Stimulated activated CD4-positive, alpha-beta T cell treated with anti-CD3 and anti-CD28 coated beads, Interleukin-2, amount 100 ng/mL, for 48 hours (primary cell): ENCODE results near the gene GNB1.

Experiments
- DNase-seq, 2 donors: peaks; one replicate each; pipeline ENCODE4 v3.0.0-alpha.2; 2020

GNB1 gene

GRCh38 chr1:1922956-1923833 is 32.3 kb upstream of the GNB1 start:
- no peak for DNase-seq

DNA sequence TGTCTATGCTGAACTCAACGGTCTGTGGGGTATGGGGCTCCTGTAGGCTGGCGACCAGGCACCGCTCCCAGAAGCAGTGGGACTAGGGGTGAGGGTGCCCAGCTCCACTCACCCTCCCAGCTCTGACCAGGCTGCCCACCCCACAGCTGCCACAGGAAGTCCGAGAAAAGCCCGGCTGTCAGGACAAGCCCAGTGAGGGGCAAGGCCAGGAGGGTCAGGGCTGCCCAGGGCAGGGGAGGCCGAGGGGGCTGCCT is 31.7 kb upstream of the GNB1 start:
- DNase-seq = no peak

GRCh38 chr1:1921901-1922701 is 31.2 kb upstream of the GNB1 start:
- no peak for DNase-seq

- no peak for DNase-seq
Observed at GRCh38 chr1:1921459-1921862, 30.6 kb upstream of the GNB1 start.

DNA sequence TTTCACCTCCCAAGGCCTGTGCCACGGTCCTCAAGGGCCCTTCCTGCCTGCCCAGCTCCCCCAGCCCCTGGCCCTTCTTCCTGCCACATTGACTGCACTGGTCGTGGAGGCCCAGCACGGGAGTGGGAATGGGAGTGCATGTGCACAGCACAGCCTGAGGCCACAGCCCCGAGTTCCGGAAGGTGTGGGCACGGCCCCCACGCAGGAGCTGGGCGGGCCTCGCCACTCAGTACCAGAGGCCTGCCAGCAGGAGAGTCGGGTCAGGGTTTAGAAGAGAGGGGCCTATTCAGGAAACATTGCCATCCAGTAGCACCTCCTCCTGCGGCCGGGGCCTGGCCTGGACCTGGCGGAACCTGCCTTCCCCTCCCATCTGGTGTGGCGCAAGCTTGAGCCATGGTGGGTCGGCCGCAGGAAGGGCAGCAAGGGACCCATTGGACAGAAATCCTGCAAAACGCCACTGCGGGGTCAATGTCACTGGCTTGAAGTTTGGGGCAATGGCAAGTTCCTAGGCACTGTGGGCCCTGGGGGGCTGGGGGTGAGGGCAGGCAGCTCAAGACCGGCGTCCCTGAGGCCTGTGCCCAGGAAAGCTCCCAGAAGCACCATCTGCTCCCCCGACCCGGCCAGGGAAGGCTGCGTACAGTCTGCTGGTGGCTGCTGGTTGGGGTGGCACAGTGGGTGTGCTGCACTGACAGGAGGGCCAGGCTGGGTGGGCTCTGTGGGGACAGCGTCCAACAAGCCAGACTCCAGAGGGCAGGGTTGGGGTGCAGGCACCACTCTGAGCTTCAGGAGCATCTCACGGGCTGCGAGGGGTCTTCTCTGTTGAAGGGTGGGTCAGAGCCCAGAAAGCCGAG is 29.9 kb upstream of the GNB1 start:
- DNase-seq = no peak

DNA sequence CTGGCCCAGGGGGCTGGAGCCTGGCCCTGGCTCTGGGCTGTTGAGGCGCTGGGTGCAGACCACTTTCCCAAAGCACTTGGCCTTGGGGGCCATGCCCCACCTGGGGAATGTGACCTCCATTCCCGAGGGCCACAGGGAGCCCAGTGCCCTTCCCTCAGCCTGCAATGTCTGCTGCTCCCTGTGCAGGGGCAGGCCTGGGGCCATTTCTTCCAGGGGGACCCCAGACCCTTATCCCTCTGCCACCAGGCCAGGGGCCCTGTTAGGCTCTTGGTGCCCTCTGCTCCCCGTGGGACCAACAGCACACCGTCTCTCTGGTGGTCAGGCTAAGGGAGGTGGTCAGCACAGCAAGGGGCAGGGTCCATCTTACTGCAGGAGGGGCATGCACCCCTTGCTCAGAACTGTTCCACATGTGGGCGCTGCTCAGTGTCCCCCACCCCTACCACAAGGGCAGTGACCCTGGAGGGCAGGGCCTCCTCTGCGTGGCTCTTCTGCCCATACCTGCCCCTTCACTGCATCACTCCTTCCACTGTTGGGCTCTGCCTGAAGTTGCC is 29.2 kb upstream of the GNB1 start:
- DNase-seq = no peak

GRCh38 chr1:1919304-1920056 is 28.6 kb upstream of the GNB1 start:
- DNase-seq = peak; percentile 98 to 99

GRCh38 chr1:1918901-1919303 is 28.0 kb upstream of the GNB1 start, which contains the start of gene TMEM52:
Gene TMEM52, minus strand, starts transcription at chr1:1919279. Its CDS starts 14 bp downstream, at chr1:1919265.
- DNase-seq = no peak

DNA sequence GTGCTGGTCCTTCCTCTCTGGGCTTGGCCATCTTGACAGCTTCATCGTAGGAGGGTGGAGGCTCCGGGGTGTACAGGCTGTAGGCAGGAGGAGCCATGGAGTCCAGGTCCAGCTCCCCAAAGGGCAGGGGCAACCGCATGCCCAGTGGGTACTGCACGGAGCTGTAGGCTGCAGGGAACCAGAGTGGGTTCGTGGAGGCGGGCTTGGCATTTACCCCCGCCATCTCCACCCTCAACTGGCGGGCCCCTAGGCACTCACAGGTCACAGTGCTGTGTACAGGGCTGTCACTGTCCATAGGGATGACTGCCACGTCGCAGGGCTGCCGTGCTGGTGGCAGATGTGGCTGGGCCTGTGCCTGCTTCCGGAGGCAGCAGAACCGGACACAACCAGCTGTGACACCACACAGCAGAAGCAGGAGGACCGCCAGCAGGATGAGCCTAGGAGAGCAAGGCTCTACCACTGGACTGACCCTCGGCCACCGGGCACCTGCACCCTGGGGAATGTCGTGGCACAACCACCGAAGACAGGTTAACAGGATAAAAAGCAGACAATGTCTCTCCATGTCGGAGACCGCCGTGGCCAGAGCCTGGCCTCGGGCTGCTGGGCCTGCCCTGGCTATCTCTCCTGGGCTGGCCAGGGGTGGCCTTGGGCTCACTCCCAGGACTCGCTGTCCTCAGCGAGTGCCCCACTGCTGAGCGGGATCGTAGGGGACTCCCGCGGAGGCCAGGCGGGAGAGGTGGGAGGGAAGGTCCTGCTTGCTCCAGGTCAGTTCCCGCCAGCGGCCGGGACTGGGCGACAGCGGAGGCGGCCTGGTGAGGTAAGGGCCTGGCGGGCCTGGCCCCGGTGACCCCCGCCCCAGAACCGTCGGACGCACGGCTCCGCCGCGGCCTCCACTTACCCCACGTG is 27.4 kb upstream of the GNB1 start:
- DNase-seq = no peak

DNA sequence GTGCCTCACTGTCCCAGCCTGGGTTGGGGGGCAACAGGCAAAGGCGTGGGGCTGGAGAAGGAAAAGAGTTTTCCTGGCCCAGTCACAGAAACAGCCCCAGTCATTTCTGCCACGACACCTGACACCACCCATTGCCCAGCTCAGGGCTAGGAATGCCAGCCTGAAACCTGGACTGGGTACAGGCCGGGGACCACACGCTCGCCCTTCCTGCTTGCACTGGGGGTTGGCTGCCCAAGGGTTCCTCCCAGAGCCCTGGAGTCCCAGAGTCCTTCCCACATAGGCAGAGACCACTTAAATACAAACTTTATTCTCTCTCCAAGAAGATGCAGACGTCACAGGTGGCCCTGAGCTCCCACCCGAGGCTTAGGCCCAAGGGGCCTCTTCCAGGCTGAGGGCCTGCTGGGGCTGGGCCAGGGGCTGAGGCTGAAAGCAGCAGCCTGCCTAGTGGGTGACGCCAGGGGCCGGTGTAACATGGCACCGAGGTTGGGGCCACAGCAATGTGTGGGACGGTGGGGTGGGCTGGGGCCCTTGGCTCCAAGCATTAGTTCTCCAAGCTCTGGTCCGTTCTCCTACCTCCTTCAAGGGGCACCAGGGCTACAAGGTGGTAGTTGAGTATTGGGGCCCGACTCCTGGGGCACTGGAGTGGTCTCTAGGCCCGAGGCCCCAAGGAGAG is 26.6 kb upstream of the GNB1 start:
- DNase-seq = no peak

- DNase-seq = no peak
Observed at GRCh38 chr1:1916851-1917251, 26.0 kb upstream of the GNB1 start.

DNA sequence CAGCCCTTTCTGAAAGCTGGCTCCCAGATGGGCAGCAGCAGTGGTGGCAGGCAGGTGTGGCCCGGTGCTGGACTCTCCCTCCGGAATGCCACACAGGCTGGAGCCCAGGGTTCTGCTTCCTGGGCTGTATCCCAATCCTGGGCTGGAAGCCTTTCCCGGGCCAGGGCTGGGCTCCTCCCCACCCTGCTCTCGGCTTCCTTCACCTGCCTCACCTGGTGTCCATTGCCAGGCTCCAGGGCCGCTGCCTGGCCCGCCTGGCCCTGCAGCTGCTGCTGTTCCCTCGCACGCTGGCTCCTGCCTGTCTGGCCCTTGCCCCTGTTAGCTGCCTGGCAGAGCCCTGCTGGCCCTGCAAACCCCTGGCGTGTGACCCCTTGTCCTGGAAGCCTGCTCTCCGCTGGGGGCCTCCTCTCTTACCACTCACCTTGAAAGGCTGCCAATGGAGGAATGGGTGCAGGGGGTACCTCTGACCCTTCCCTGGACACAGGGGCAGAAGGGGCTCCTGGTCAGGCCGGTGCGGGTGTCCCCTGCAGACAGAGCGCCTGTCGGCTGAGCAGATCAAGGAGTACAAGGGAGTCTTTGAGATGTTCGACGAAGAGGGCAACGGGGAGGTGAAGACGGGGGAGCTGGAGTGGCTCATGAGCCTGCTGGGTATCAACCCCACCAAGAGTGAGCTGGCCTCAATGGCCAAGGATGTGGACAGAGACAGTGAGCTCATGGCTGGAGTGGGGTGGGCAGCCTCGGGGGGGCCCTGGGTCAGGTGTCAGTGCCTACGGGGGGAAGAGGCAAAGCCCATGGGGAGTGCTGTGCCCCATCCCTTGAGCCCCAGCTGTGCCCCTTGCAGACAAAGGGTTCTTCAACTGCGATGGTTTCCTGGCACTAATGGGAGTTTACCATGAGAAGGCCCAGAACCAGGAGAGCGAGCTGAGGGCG is 25.3 kb upstream of the GNB1 start:
- no peak for DNase-seq

GRCh38 chr1:1914971-1915692 is 24.2 kb upstream of the GNB1 start, which contains the start of gene CALML6:
Gene CALML6, plus strand, starts transcription at chr1:1915260. Its CDS starts 21 bp downstream, at chr1:1915281.
- no peak for DNase-seq

DNA sequence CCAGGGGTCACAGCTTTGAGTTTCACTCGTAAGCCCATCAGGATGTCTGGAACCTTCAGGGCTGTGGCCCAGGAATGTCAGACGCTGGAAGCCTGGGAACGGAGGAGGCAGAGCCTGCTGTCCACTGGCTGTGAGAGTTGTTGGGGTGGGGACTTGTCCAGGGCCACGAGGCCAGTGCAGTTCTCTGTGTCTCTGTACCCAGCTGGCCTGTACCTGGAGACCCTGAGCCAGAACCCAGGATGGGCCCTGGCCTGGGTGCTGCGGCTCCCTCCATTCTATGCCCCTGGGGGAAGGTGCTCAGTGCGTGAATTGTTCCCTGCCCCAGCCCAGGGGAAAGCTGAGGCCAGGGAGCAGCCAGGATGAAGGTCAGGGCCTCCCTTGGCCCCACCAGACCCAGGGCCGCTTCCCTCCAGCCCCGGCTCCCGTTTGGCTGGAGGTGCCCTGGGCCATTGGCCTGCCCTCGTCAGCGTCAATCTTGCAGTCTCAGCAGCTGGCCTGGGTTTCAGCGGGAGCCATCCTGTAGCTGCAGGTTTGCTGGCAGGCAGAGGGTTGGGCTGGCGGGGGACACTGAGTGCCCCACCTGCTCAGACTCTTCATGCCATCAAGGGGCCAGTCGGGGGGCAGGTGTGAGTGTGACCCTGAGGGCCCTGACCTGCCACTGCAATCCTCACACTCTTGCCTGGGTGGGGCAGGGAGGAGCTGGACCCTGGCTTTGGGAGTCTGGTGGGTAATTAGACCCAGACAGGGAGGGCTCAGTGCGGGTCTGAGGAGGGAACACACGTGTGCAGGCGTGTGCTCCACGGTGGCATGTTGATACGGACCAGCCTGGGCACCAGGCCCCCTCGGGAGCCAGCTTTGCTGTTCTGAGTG is 23.4 kb upstream of the GNB1 start:
- DNase-seq = no peak

GRCh38 chr1:1911350-1912041 is 20.6 kb upstream of the GNB1 start:
- no peak for DNase-seq

DNA sequence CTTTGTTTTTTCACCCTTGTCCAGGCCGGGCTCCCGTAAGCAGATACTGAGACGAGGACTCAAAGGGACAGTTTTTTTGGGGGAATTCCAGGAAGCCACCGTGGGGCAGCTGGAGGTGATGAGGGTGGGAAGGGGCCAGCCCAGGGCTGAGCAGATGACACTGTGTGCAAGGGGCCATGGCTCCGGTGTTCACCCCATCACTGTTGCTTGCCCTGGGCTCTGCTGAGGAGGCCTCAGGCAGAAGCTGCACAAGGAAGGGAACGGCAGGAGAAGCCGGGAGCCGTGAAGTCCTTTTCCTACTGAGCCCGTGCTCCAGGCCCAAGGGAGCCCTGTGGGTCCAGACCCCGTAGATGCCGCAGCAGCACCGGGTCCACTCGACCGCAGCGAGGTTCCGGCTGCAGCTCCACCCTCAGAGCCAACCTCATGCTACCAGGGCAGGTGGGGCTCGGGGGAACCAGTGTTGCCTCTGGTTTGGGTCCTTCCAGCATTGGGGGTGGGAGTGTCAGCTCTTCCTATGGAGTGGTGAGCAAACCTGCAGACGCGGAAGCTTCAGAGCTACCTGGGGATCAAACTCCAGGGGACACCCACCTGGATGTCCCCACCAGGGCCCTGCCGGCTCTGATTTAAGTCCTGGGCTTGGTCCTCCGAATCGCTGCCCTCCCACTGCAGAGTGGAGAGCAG is 19.9 kb upstream of the GNB1 start:
- DNase-seq = no peak
